Stimulated activated CD8-positive, alpha-beta memory T cell treated with anti-CD3 and anti-CD28 coated beads, Interleukin-4, amount 100 ng/mL, for 48 hours (primary cell): ENCODE measurements around the gene FKBP1B.
"Not testable (repeated sequence)": the region's sequence is repeated elsewhere in the genome, so short reads cannot be mapped to it uniquely, and the experiment has no call there.

Experiments used
- DNase-seq: peaks from one replicate; pipeline ENCODE4 v3.0.0-alpha.2; 2020

The FKBP1B gene

DNA sequence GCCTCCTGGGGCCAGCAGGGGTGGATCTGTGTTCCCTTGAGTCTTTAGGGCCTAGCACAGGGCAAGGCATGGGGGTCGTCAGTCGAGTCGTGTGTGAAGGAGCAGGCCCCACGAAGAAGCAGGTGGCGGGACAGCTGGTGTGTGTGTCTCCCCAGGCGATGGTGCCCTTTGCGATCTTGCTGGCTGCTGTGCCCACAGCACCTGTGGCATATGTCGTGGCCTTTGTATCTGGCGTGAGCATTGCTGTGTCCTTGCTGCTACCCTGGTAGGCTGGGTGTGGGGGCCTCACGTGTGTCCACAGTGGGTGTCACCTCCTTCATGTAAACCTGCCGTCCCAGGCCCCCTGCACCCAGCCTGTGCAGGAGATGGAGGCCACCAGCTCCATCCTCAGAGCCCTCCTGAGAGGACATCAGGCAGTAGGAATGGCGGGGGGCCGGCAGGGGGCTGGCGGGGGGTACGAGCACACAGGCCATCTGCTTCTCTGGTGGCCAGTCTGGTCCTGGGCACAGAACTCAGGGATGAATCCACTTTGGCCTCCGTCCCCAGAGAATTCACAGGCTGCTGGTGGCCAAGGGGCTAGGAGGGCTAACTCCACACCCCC, 26.5 kb upstream of the FKBP1B start:
- no peak for DNase-seq

DNA sequence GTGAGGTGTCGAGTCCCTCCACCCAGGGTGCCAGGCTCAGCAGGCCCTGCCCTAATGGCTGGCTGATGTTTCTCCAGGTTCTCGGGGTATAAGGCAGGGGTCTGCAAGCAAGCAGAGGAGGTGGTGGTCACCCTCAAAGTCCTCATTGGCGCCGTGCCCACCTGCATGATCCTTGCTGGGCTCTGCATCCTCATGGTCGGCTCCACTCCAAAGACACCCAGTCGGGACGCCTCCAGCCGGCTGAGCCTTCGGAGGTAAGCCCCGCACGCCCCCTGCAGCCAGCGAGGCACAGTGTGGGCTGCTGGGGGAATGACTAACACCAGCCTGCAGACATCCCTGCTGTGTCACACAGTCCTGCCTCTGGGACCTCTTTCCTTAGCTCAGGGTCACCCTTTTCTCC, 25.5 kb upstream of the FKBP1B start:
- DNase-seq, result no peak

DNA sequence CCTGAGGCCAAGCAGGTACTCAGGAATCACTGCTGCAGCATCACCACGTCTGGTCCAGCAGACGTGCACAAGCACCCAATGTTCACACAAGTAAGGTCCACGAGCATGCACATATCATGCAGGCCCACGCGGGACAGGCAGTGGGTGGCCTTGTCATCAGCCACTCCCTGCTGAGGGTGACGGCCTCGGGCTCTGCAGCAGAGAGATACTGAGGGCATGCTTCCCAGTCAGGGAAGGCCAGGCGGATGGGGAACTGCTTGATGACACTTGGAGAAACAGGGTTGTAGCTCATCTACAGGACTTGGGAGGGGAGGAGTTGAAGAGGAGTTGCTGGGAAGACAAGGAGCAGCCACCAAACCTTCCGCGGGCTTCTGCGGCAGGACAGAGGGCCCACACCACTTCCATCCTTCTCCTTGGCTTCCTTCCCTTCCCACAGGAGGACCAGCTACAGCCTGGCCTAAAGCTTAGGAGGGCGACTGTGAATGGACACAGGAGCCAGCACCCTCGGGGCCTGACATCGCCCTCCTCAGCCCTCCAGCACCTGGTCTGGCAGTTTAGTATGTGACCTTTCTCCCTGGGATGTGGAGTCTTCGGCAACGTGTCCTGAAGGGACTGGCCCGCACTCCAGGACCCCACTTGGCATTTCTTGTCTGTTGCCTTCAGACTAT, 24.4 kb upstream of the FKBP1B start:
- no peak for DNase-seq

- no peak for DNase-seq
Measured at GRCh38 chr2:24026233-24026632, 23.3 kb upstream of the FKBP1B start.

DNA sequence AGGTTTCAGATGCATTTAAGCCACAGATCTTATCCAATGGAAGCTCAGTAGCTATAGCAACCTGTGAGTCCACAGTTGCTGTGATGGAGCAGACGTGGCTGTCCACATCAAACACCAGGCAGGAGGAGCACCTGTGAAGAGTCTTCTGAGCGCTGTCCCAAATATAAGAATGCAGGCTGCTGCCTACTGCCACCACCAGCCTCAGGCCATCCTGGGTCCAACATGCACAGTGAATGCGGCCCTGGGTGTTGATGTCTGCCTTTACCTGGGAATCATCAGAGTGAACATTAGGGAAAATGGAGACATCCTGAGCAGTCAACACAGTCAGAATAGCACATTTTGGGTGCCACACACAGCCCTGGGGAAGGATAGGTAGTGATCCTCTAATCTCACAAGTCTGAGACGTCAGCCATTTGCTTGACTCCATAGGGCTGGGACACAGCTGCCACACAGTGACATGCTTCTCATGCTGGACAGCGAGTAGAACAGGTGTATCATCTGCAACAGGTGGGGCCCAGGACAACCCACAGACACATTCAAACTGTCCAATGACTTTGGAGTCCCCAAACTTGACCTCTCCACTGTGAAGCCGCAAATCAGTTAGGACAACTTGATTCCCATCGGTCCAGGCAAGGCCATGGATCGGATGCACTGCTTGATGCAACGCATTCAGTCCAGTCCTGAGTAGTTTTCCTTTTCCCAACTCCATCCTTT, 10.6 kb upstream of the FKBP1B start:
- no peak for DNase-seq

GRCh38 chr2:24040511-24040910, 9.0 kb upstream of the FKBP1B start:
- DNase-seq, result no peak

GRCh38 chr2:24043133-24043532, 6.4 kb upstream of the FKBP1B start:
- not testable (repeated sequence) for DNase-seq

DNA sequence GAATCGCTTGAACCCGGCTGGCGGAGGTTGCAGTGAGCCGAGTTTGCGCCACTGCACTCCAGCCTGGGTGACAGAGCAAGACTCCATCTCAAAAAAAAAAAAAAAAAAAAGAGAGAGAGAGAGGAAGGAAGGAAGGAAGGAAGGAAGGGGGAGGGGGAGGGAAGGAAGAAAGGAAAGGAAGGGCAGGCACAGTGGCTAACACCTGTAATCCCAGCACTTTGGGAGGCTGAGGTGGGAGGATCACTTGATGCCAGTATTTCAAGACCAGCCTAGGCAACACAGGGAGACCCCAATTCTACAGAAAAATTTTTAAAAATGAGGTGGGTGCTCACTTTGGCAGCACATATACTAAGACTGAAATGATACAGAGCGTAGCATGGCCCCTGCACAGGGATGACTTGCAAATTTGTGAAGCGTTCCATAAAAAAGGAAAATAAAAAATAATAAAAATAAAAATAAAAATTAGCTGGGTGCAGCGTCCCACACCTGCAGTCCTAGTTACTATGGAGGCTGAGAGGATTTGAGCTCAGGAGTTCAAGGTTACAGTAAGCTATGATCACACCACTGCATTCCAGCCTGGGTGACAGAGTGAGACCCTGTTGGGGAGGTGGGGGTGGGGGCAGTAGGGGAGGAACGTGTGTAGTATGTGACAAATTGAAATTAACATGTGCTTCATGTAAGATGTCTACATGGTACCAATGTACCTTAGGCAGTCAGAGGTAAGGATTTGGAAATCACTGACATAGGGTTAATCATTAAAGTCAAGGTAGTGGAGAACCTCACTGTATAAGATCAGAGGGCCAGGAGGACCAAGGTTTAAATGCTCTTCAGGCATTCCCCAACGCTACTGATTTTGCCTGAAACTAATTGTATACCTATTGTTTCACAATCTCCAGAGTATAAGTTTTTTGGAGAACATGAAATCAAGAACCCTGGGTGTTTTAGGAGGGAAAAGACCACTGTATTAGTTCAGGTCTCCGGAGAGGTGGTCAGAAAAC, 3.7 kb upstream of the FKBP1B start:
- DNase-seq, result no peak

DNA sequence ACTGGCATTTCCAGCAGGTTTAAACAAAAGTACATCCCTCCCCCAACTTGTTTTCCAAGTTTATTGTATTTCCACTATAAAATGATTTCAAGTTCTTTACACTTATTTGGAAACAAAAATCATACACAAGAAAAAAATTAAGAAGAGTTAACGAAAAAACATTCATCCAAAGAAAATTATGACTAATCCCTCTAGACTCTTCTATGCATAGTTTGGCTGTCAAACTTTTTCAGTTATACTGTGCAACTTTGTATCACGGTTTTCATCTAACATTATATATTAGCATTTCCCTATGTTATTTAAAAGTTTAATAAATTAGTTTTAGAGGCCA, 3.0 kb upstream of the FKBP1B start:
- DNase-seq, result no peak

GRCh38 chr2:24046930-24047702, 2.4 kb upstream of the FKBP1B start, which contains the start of gene WDCP:
WDCP (minus strand) TSS chr2:24047391; CDS start chr2:24039494, 7,897 bp downstream.
- peak; percentile 95 for DNase-seq

DNA sequence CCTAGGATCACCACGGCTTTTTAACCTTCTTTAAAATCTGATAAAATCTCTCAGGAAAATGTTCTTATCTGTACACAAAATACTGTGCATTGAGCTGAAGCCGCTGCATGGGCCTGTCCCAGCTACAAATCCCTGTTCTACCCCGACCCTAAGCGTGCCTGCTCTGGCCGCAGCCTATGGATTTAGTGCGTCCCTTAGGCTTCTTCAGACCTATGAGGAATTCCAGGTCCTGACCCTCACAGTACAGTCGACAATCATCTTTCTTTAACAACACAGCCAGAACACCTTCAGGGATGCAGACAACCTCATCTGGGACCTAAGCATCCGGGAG, 1.9 kb upstream of the FKBP1B start:
- no peak for DNase-seq

- no peak for DNase-seq
Measured at GRCh38 chr2:24048769-24049484, 614 bp upstream of the FKBP1B start.

DNA sequence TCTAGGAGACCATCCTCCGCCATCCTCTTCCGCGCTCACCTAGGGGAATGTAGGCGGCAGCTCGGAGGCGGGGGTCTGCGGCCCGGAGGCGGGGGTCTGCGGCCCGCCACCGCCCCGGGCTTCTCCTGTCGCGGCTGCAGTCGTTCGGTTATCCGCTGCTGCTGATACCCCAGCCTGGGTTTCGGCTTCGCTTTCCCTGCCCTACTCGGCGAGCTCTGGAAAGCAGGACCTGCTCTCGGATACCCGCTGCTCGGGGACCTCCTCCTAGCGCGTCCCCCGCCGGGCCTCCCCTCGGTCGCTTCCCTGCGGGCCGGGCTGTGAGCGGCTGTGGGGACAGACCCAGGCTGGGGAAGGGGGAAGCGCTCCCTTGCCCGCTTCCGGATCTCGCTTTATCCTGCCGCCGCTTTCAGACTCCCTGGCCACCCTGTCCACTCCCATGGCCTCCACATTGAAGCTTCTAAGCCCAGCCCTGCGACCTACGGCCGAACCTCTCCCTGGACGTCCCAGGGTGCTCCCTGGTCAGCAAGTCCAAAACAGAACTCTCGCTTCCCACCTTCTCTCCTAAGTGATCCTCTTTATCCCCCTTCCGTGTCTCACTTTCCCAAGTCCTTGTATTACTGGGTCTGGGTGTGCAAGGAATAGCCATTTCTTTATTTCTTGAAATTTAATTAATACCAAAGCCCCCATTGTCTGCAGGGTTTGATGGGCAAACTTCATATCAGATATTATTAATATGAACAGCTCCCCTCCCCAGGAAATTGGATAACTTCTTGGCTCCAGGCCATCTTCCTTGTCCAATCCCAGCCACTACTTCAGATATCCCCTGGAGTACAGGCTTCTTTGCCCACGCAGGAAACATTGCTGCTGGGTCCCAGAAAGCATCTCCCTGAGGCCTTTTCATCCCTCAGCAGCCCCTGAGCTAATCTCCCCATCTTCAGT, 769 bp downstream of the FKBP1B start:
- DNase-seq, result peak; percentile 39

GRCh38 chr2:24051833-24052232, 2.3 kb downstream of the FKBP1B start:
- no peak for DNase-seq

- no peak for DNase-seq
Measured at GRCh38 chr2:24052951-24053350, 3.4 kb downstream of the FKBP1B start.

DNA sequence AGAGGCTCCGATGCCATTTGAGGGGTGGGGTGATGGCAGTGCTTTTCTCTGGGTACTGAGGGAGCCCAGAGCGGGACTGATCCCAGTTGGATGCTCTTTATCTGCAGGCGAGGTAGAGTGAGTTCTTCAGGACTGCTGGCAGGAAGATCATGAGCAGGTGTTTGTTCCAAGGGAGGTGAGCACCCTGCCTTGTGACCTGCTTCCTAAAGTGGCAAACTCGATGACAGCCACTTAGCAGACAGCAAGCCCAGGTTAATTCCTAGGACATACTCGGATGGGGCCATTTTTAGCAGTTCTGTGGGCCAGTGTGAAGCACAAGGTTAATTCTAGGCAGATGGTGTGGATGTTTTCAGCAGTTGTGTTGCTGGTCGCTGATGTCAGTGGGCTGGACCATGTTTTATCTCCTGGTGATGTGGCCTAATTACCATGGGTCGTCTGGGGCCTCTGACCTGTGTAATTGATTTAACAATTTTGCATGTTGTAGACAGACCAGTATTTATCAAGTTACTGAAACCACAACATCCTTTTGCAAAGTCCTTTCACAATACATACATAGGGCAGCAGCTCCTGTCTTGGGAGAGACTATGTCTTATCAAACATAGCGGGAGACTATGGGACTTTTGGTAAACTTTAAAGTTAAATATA, 4.9 kb downstream of the FKBP1B start:
- DNase-seq, result no peak

DNA sequence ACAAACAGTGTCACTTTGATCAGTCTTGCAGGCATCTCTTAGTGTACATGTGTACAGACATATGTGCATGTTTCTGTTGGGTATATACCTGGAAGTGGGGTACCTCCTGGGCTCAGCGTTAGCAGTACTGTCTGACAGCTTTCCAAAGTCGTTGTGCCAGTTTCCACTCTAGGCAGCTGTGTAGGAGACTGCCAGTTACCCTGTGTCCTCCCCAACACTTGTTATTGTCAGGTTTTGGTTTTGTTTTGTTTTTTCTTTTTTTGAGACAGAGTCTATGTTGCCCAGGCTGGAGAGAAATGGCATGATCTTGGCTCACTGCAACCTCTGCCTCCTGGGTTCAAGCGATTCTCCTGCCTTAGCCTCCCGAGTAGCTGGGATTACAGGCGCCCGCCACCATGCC, 6.2 kb downstream of the FKBP1B start:
- DNase-seq, result no peak

DNA sequence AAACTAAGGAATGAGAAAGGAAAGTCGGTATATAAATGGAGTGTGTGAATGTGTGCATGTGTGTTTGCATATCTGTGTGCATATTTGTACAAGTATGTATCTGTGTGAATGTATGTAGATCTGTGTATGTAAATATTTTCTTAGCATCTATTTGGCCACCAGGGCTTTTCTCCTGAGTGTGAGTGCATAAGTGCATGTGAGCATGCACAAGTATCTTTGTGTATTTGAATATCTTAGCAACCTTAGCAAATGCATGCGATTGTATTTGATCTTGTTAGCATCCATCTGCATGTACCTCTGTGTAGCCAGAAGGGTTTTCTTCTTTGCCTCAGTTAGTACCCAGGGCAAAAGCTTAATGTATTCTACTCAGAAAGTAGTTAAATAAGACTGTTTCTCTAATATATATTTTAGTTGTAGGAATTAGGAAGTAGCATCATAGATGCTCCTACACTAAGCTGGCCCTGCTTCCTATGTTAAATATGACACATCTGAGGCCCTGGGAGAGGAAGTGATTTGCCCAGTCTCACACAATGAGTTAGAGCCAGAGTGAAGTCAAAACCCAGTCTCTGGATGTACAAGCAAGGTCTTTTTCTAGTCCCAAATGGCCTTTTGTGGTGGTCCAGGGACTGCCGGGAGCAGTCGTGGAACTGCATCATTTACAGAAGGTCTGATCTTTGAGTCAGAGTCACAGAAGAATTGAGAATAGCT, 9.2 kb downstream of the FKBP1B start:
- no peak for DNase-seq

- DNase-seq, result no peak
Measured at GRCh38 chr2:24065341-24065740, 15.8 kb downstream of the FKBP1B start.
